IMR-90 (cell line): ENCODE results near the gene COL23A1. TPM values are rescaled to one million over a fixed set of nuclear protein-coding genes. Genes with fewer than 3 reads are reported as not detected.

Experiments
- ATAC-seq: fragments of 200-7000 bp; cut with Tn5 transposase; 2 replicates; pipeline ENCODE4 v1.9.1; 2020; ENCODE audit warnings: low read depth, mild to moderate bottlenecking, moderate library complexity
- BruUV-seq: library from RNA; stranded (reverse); fragments of 400-500 nt; replicated peaks from 2 replicates; lab custom pipeline; 2021; lab: Mats Ljungman, UMichigan
- CTCF ChIA-PET: fragments of 300-600 bp; formaldehyde crosslinking; extraction: SDS; loops from one replicate; lab custom pipeline; 2021; ENCODE audit warnings: antibody characterized with exemption; lab: Yijun Ruan, JAX
- POLR2A ChIA-PET: fragments of 300-600 bp; sonication (Branson Sonifier 250); formaldehyde crosslinking; loops from one replicate; lab custom pipeline; 2022; ENCODE audit warnings: antibody characterized with exemption; ENCODE audit not compliant: unreplicated experiment; lab: Charles Lee
- DNase-seq: peaks from one replicate; pipeline ENCODE4 v3.0.0; 2013
- H2AFZ ChIP-seq: replicated peaks from 2 replicates; pipeline ENCODE3; 2013; ENCODE audit warnings: low read length, mild to moderate bottlenecking; ENCODE audit not compliant: poor library complexity
- H2AK5ac ChIP-seq: 2 replicates; pipeline ENCODE4 v1.6.1; 2013; ENCODE audit warnings: low read depth, low read length, inconsistent platforms
- H2AK9ac ChIP-seq: replicated peaks from 2 replicates; pipeline ENCODE3; 2013; ENCODE audit warnings: mild to moderate bottlenecking, low read depth, low read length, moderate library complexity; ENCODE audit not compliant: poor library complexity
- H2BK120ac ChIP-seq: 2 replicates; pipeline ENCODE4 v1.6.1; 2013; ENCODE audit warnings: low read depth, low read length, inconsistent platforms
- H2BK15ac ChIP-seq: 3 replicates; pipeline ENCODE4 v1.6.1; 2013; ENCODE audit warnings: low read depth, low read length, inconsistent platforms
- H2BK20ac ChIP-seq: 2 replicates; pipeline ENCODE4 v1.6.1; 2013; ENCODE audit warnings: low read depth, mild to moderate bottlenecking, inconsistent platforms, low read length, moderate library complexity
- H2BK5ac ChIP-seq: 2 replicates; pipeline ENCODE4 v1.6.1; 2013; ENCODE audit warnings: mild to moderate bottlenecking, low read depth, low read length, inconsistent platforms; ENCODE audit not compliant: poor library complexity, severe bottlenecking
- H3K14ac ChIP-seq: replicated peaks from 2 replicates; pipeline ENCODE4 v1.6.1; 2013; ENCODE audit warnings: low read depth, low read length, inconsistent platforms
- H3K18ac ChIP-seq: 2 replicates; pipeline ENCODE4 v1.6.1; 2013; ENCODE audit warnings: low read depth, low read length, control low read depth
- H3K23ac ChIP-seq: 2 replicates; pipeline ENCODE4 v1.6.1; 2013; ENCODE audit warnings: low read depth, low read length, inconsistent platforms
- H3K27ac ChIP-seq: 2 replicates; pipeline ENCODE4 v1.5.1; 2013; ENCODE audit warnings: mild to moderate bottlenecking, control low read depth, low read length; ENCODE audit not compliant: insufficient read depth
- H3K27me3 ChIP-seq: 2 replicates; pipeline ENCODE4 v1.6.1; 2013; ENCODE audit warnings: low read length; ENCODE audit not compliant: control insufficient read depth, insufficient read depth
- H3K36me3 ChIP-seq: 2 replicates; pipeline ENCODE4 v1.6.1; 2013; ENCODE audit warnings: low read length, mixed read lengths; ENCODE audit not compliant: control insufficient read depth, insufficient read depth
- H3K4ac ChIP-seq: 2 replicates; pipeline ENCODE4 v1.6.1; 2013; ENCODE audit warnings: low read depth, low read length, inconsistent platforms
- H3K4me1 ChIP-seq: 2 replicates; pipeline ENCODE4 v1.6.1; 2013; ENCODE audit warnings: low read length, mixed read lengths; ENCODE audit not compliant: control insufficient read depth, insufficient read depth
- H3K4me2 ChIP-seq: 2 replicates; pipeline ENCODE4 v1.6.1; 2013; ENCODE audit warnings: low read depth, mild to moderate bottlenecking, control low read depth, low read length, moderate library complexity
- H3K4me3 ChIP-seq: 2 replicates; pipeline ENCODE4 v1.5.1; 2013; ENCODE audit warnings: low read depth, mild to moderate bottlenecking, control low read depth, low read length, moderate library complexity; ENCODE audit not compliant: insufficient read depth
- H3K56ac ChIP-seq: 2 replicates; pipeline ENCODE4 v1.6.1; 2013; ENCODE audit warnings: low read length, inconsistent platforms; ENCODE audit not compliant: insufficient read depth; ENCODE audit errors: extremely low read depth
- H3K79me1 ChIP-seq, 2 experiments: 2 replicates each; pipeline ENCODE4 v1.6.1; 2013; ENCODE audit warnings: low read length in 2 of 2, inconsistent platforms in 1 of 2, low read depth in 1 of 2
- H3K9ac ChIP-seq: 2 replicates; pipeline ENCODE4 v1.6.1; 2013; ENCODE audit warnings: low read depth, low read length, control low read depth
- H3K9me1 ChIP-seq: 2 replicates; pipeline ENCODE4 v1.6.1; 2013; ENCODE audit warnings: low read length, inconsistent platforms; ENCODE audit not compliant: insufficient read depth
- H3K9me3 ChIP-seq: 2 replicates; pipeline ENCODE4 v1.6.1; 2013; ENCODE audit warnings: low read length; ENCODE audit not compliant: control insufficient read depth, insufficient read depth
- H4K20me1 ChIP-seq: 2 replicates; pipeline ENCODE4 v1.6.1; 2013; ENCODE audit warnings: low read length, inconsistent platforms; ENCODE audit not compliant: insufficient read depth
- H4K5ac ChIP-seq: 2 replicates; pipeline ENCODE4 v1.6.1; 2013; ENCODE audit warnings: mild to moderate bottlenecking, low read depth, low read length, control low read depth
- H4K8ac ChIP-seq, 2 experiments: 2 replicates each; pipeline ENCODE4 v1.6.1; 2013; ENCODE audit warnings: low read depth in 2 of 2, low read length in 2 of 2, control low read depth in 1 of 2, inconsistent platforms in 1 of 2
- H4K91ac ChIP-seq: 2 replicates; pipeline ENCODE4 v1.6.1; 2013; ENCODE audit warnings: low read depth, low read length, inconsistent platforms; ENCODE audit not compliant: insufficient read depth
- RAD21 ChIP-seq: IDR thresholded peaks from 2 replicates; pipeline ENCODE4 v1.6.1; 2012; ENCODE audit warnings: low read length, improper control_type of control experiment
- WGBS, 2 experiments: methylation state at CpG; one replicate each; pipeline versions ENCODE4 v1.1.5 to v1.1.7; 2013; ENCODE audit warnings: missing lambda C conversion rate in 2 of 2; ENCODE audit not compliant: insufficient read length in 1 of 2; ENCODE audit errors: extremely low coverage in 2 of 2; 5-methylcytosine and 5-hydroxymethylcytosine counted together
- dilution Hi-C: fragments of 300-500 bp; cut with HindIII; formaldehyde crosslinking; loops from one replicate; pipeline ENCODE4 v1.14.3; 2018; ENCODE audit warnings: low sequenced_read_pairs; ENCODE audit not compliant: unreplicated experiment
- in situ Hi-C: fragments of 300-500 bp; cut with MboI; formaldehyde crosslinking; loops from 3 replicates; pipeline ENCODE4 v1.14.3; 2019; ENCODE audit warnings: low sequenced_read_pairs, inconsistent platforms, mixed read lengths
- intact Hi-C: fragments of 100-400 bp; cut with micrococcal nuclease; formaldehyde crosslinking; loops from 2 replicates; pipeline ENCODE4 v1.10.0; 2022
- polyA plus RNA-seq, 3 experiments: library from polyadenylated mRNA; depleted of rRNA; stranded (reverse); fragments of >200 nt; gene quantifications; 2 replicates each; pipeline ENCODE4 v1.2.3, GENCODE V29; 2012; ENCODE audit warnings: low replicate concordance in 1 of 3
- total RNA-seq: library from RNA; depleted of rRNA; stranded (reverse); fragments of >200 nt; gene quantifications from 2 replicates; pipeline ENCODE4 v1.2.3, GENCODE V29; 2012
- TF ChIP-seq, protein P1 (sequence below): conservative IDR thresholded peaks from 2 replicates; pipeline ENCODE4 v1.5.1; 2012; ENCODE audit warnings: mild to moderate bottlenecking, low read depth, low read length, improper control_type of control experiment

The COL23A1 gene
- total and polyA plus RNA-seq, 2 of the 4 experiments (the other 2 are of a cell fraction) = not detected

DNA sequence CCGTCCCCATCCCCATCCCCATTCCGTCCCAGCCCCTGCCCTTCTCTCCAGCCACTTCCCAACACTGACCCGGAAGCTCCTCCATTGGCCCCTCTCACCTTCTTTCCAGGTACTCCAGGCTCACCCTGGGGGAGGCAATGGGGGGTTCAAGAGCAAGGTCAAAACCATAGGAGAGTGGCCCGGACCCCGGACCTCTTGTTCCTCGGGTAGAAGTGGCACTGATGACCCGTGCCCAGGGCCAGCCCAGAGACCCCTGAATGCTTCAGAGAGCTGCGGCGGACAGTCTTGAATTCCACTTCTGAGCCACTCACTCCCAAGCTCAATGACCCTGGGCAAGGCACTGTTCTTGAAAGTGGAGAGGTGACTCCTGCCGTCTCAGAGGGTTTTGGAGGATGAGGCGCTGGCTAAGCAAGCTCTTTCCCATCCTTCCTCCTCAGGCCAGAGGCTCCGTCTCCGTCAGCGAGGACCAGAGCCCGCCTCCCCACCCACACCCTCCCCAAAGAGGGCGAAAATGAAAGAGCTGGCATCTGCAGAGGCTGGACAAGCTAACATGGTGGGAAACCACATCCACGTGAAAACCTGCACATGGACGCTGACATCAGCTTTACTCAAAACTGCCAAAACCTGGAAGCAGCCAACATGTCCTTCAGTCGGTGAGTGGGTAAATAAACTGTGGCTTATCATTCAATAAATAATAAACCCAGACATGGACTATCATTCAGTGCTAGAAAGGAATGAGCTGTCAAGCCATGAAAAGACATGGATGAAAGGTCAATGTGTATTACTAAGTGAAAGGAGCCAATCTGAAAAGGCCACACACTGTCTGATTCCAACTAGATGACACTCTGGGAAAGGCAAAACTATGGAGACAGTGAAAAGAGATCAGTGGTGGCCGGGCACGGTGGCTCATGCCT is 330.3 kb downstream of the COL23A1 start (continued):
- TF ChIP-seq, protein P1, sequence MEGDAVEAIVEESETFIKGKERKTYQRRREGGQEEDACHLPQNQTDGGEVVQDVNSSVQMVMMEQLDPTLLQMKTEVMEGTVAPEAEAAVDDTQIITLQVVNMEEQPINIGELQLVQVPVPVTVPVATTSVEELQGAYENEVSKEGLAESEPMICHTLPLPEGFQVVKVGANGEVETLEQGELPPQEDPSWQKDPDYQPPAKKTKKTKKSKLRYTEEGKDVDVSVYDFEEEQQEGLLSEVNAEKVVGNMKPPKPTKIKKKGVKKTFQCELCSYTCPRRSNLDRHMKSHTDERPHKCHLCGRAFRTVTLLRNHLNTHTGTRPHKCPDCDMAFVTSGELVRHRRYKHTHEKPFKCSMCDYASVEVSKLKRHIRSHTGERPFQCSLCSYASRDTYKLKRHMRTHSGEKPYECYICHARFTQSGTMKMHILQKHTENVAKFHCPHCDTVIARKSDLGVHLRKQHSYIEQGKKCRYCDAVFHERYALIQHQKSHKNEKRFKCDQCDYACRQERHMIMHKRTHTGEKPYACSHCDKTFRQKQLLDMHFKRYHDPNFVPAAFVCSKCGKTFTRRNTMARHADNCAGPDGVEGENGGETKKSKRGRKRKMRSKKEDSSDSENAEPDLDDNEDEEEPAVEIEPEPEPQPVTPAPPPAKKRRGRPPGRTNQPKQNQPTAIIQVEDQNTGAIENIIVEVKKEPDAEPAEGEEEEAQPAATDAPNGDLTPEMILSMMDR = no peak

DNA sequence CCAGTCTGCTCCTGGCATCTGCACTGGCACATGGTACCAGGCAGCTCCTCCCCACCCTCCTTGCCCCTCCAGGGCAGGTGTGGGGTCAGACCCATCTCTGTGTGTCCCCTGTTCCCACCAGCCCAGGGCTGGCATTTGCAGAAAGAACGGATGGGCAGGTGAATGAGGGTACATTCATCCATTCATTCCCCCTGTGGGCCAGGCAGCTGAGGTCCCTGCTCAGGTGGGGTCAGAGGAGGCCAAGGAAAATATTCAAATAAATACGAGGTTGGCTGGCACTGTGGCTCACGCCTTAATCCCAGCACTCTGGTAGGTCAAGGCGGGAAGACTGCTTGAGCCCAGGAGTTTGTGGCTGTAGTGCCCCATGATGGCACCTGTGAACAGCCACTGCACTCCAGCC is 332.5 kb downstream of the COL23A1 start:
- Histone ChIP-seq H2BK120ac (no peak overlapping the region), H2AFZ (no peak overlapping the region), H3K14ac (no peak overlapping the region), H3K27me3 (peaks cover 2% of the 10 kb centered on the region; the same call in 1 of the 2 replicates), H3K9me1 (no peaks in the 10 kb centered on the region), H3K23ac (no peak overlapping the region), H4K5ac (no peak overlapping the region), H4K91ac (no peak overlapping the region), H3K18ac (no peak overlapping the region), H2BK20ac (no peak overlapping the region), H2AK5ac (no peak overlapping the region), H3K9me3 (no peaks in the 10 kb centered on the region), H3K4ac (no peak overlapping the region), H3K27ac (no peak overlapping the region), H3K36me3 (no peaks in the 10 kb centered on the region), H4K8ac (no peak overlapping the region), H3K56ac (no peak overlapping the region; the same call in 1 of the 2 replicates), H3K79me1 (no peaks in the 10 kb centered on the region), H3K4me3 (no peak overlapping the region), H2BK15ac (no peak overlapping the region), H2BK5ac (no peak overlapping the region), H4K20me1 (no peaks in the 10 kb centered on the region), H3K9ac (no peak overlapping the region), H2AK9ac (no peak overlapping the region), H3K4me1 (no peaks in the 10 kb centered on the region), H3K4me2 (no peak overlapping the region)
- ChIA-PET CTCF (no interaction called here), POLR2A (no interaction called here)
- intact Hi-C loops = no loop called here
- dilution Hi-C loops = no loop called here
- TF ChIP-seq RAD21 = no peak
- WGBS, 2 experiments = 83% methylated on average over 2 of the region's 4 CpGs; no CpG with 5 or more reads in 1 of the 2 experiments
- no peak for ATAC-seq
- in situ Hi-C loops = no loop called here
- DNase-seq = no peak
- no TSS peak for BruUV-seq
